ENCODE data around the gene MEIS1. TPM values are rescaled to one million over a fixed set of nuclear protein-coding genes. Genes with fewer than 3 reads are reported as not detected.

MEIS1 gene
- total and polyA plus RNA-seq, 2 donors (not counting 1 experiment from before 2014, with no cell fraction given): 0.03 TPM; not detected in 1

DNA sequence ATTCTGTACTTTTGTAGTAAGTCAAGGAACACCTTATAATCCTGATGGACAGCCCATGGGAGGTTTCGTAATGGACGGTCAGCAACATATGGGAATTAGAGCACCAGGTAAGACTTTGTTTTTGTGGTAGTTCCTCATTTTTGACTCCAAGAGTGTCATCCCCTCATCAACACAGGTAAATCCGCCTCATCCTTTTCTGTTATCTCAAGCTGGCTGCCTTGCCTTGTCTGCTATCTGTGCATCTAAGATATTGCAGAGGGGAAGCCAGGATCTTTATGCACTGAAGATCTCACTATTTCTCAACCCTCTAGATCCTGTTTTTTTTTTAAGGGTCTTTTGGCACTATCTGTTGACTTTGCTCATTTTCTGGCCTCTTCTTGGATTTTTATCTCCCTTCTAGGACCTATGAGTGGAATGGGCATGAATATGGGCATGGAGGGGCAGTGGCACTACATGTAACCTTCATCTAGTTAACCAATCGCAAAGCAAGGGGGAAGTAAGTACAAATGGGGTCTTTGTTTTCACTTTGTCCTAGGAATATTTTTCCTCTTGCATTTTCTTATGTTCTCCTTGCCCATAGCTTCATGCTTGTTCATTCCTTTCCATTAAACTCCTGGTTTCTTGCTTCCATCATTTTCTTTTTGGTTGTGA lies 133.8 kb downstream of the MEIS1 start:
- DNase-seq (no peak), ATAC-seq (ENCODE audit: low read depth) (no peak)
- H3K4me3 ChIP-seq (ENCODE audit: control extremely low read depth in 1 of 5, extremely low read depth in 1 of 5, insufficient read depth in 1 of 5, low read depth in 2 of 5, low read length in 4 of 5): no peak overlapping the region
- no peak overlapping the region for H3K27ac ChIP-seq (ENCODE audit: low read length in 2 of 2)
- no peaks in the 10 kb centered on the region for H4K20me1 ChIP-seq (ENCODE audit: control insufficient read depth, insufficient read depth, low read length, poor library complexity, severe bottlenecking)
- no peak overlapping the region for H3K4me3 Mint-ChIP-seq
- intact Hi-C loops (cut with micrococcal nuclease): no loop called here
- no peaks in the 10 kb centered on the region for H3K36me3 ChIP-seq (replicated peaks in 1 of 2; ENCODE audit: control extremely low read depth in 1 of 2, control insufficient read depth in 1 of 2, extremely low read depth in 1 of 2, insufficient read depth in 2 of 2, low read length in 1 of 2)
- no peak overlapping the region for H3K27ac Mint-ChIP-seq
- H3K9me3 ChIP-seq (ENCODE audit: control extremely low read depth in 1 of 3, control insufficient read depth in 2 of 3, insufficient read depth in 1 of 3, low read length in 2 of 3): no peaks in the 10 kb centered on the region
- H3K79me2 ChIP-seq (ENCODE audit: control insufficient read depth, insufficient read depth, low read length): no peaks in the 10 kb centered on the region
- CTCF ChIA-PET: no interaction called here
- no peak overlapping the region for H2AFZ ChIP-seq (ENCODE audit: insufficient read depth, low read depth, low read length, poor library complexity, severe bottlenecking)
- H3K4me1 ChIP-seq (ENCODE audit: control insufficient read depth in 2 of 2, insufficient read depth in 2 of 2, low read length in 2 of 2): no peaks in the 10 kb centered on the region
- peaks cover 17% of the 10 kb centered on the region for H3K27me3 Mint-ChIP-seq
- WGBS (ENCODE audit: insufficient coverage): no CpG with 5 or more reads among the region's 4 CpGs
- no peaks in the 10 kb centered on the region for H3K4me1 Mint-ChIP-seq
- peaks cover 0 to 17% (median 6%) of the 10 kb centered on the region in 4 experiments for H3K27me3 ChIP-seq (replicated peaks in 1 of 4; ENCODE audit: control extremely low read depth in 1 of 4, control insufficient read depth in 3 of 4, insufficient read depth in 4 of 4, low read length in 3 of 4)
- POLR2A ChIA-PET: no interaction called here
- no peak overlapping the region for H3K4me2 ChIP-seq (replicated peaks; ENCODE audit: low read depth, low read length, poor library complexity, severe bottlenecking)
- no peak for TF ChIP-seq EZH2 (IDR thresholded peaks at IDR 0.05; ENCODE audit: borderline replicate concordance, insufficient read depth, low read depth, low read length, poor library complexity, severe bottlenecking)
- TF ChIP-seq, protein P1, sequence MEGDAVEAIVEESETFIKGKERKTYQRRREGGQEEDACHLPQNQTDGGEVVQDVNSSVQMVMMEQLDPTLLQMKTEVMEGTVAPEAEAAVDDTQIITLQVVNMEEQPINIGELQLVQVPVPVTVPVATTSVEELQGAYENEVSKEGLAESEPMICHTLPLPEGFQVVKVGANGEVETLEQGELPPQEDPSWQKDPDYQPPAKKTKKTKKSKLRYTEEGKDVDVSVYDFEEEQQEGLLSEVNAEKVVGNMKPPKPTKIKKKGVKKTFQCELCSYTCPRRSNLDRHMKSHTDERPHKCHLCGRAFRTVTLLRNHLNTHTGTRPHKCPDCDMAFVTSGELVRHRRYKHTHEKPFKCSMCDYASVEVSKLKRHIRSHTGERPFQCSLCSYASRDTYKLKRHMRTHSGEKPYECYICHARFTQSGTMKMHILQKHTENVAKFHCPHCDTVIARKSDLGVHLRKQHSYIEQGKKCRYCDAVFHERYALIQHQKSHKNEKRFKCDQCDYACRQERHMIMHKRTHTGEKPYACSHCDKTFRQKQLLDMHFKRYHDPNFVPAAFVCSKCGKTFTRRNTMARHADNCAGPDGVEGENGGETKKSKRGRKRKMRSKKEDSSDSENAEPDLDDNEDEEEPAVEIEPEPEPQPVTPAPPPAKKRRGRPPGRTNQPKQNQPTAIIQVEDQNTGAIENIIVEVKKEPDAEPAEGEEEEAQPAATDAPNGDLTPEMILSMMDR (IDR thresholded peaks at IDR 0.05): no peak
- H3K9ac ChIP-seq (ENCODE audit: low read length): no peak overlapping the region
- no peaks in the 10 kb centered on the region for H3K9me3 Mint-ChIP-seq (ENCODE audit: insufficient read depth)

DNA sequence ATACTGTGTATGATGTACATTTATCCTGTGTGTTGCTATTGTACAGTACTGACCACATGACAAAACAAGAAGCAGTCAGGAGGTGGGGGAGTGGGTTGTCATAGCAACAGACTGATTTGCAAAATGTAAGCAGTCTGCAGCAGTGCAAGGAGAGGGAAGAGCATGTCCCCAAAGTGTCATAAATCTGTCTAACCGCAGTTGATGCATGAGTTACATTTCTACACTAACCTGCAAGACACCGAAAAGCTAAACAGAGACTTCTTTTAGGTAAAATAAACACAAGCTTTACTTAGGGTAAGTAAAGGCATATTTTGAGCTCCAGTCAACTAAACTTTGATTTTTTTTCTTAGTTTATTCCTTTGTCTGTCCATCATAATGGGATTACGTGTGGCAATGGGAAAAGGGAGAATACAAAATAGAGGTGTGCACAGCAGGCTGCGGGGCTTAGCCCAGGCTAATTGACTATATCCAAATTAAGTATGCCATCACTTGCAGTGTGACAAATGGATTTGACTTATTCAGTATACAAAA lies 134.5 kb downstream of the MEIS1 start:
- TF ChIP-seq EZH2 (IDR thresholded peaks at IDR 0.05; ENCODE audit: borderline replicate concordance, insufficient read depth, low read depth, low read length, poor library complexity, severe bottlenecking): no peak
- TF ChIP-seq, protein P1 (IDR thresholded peaks at IDR 0.05): no peak
- ATAC-seq (ENCODE audit: low read depth): no peak
- H3K9me3 Mint-ChIP-seq (ENCODE audit: insufficient read depth): no peaks in the 10 kb centered on the region

More for the DNA sequence above, 134.5 kb downstream of the MEIS1 start:
- Mint-ChIP-seq H3K4me1 (peaks cover 3% of the 10 kb centered on the region), H3K27ac (no peak overlapping the region), H3K27me3 (peaks cover 18% of the 10 kb centered on the region), H3K4me3 (no peak overlapping the region)
- no peaks in the 10 kb centered on the region for H3K36me3 ChIP-seq (replicated peaks in 1 of 2; ENCODE audit: control extremely low read depth in 1 of 2, control insufficient read depth in 1 of 2, extremely low read depth in 1 of 2, insufficient read depth in 2 of 2, low read length in 1 of 2)
- peaks cover 0 to 17% (median 10%) of the 10 kb centered on the region in 4 experiments for H3K27me3 ChIP-seq (replicated peaks in 1 of 4; ENCODE audit: control extremely low read depth in 1 of 4, control insufficient read depth in 3 of 4, insufficient read depth in 4 of 4, low read length in 3 of 4)
- intact Hi-C loops (cut with micrococcal nuclease): no loop called here
- H3K9ac ChIP-seq (ENCODE audit: low read length): no peak overlapping the region
- no peaks in the 10 kb centered on the region for H3K9me3 ChIP-seq (ENCODE audit: control extremely low read depth in 1 of 3, control insufficient read depth in 2 of 3, insufficient read depth in 1 of 3, low read length in 2 of 3)
- WGBS (ENCODE audit: insufficient coverage): no CpG with 5 or more reads among the region's 4 CpGs
- H3K4me2 ChIP-seq (replicated peaks; ENCODE audit: low read depth, low read length, poor library complexity, severe bottlenecking): no peak overlapping the region
- ChIA-PET CTCF (no interaction called here), POLR2A (no interaction called here)
- no peak overlapping the region for H2AFZ ChIP-seq (ENCODE audit: insufficient read depth, low read depth, low read length, poor library complexity, severe bottlenecking)
- no peak for DNase-seq
- H3K4me3 ChIP-seq (ENCODE audit: control extremely low read depth in 1 of 5, extremely low read depth in 1 of 5, insufficient read depth in 1 of 5, low read depth in 2 of 5, low read length in 4 of 5): no peak overlapping the region
- no peak overlapping the region for H3K27ac ChIP-seq (ENCODE audit: low read length in 2 of 2)
- peaks cover under 1% of the 10 kb centered on the region in 2 donors for H3K4me1 ChIP-seq (ENCODE audit: control insufficient read depth in 2 of 2, insufficient read depth in 2 of 2, low read length in 2 of 2)
- H4K20me1 ChIP-seq (ENCODE audit: control insufficient read depth, insufficient read depth, low read length, poor library complexity, severe bottlenecking): no peaks in the 10 kb centered on the region
- no peaks in the 10 kb centered on the region for H3K79me2 ChIP-seq (ENCODE audit: control insufficient read depth, insufficient read depth, low read length)

Measured in B cell (primary cell).